SU-DHL-6 (cell line): ENCODE data around the gene SLC9A7.
A peak's percentile ranks its signal among the peaks of the same experiment; 100 is the strongest.

Experiments
- H2AFZ ChIP-seq: fragments of 200-600 bp; sonication (generic); 2 replicates; pipeline ENCODE4 v1.6.1; 2014; ENCODE audit warnings: low read depth, mild to moderate bottlenecking, moderate library complexity, mixed read lengths, antibody characterized with exemption, low read length; ENCODE audit not compliant: severe bottlenecking
- H3F3A ChIP-seq: fragments of 200-600 bp; shearing (Covaris generic); 2 replicates; pipeline ENCODE4 v1.6.0; 2016; ENCODE audit warnings: antibody characterized with exemption, mild to moderate bottlenecking; ENCODE audit not compliant: insufficient read depth
- H3K27ac ChIP-seq: fragments of 200-600 bp; sonication (generic); 2 replicates; pipeline ENCODE4 v1.5.1; 2016; ENCODE audit warnings: low read depth, mild to moderate bottlenecking, low read length, moderate library complexity, mixed read lengths
- H3K27me3 ChIP-seq: fragments of 200-600 bp; sonication (generic), shearing (Covaris generic); 2 replicates; pipeline ENCODE4 v1.6.0; 2014; ENCODE audit warnings: mild to moderate bottlenecking, low read length
- H3K36me3 ChIP-seq: fragments of 200-600 bp; sonication (generic); 2 replicates; pipeline ENCODE4 v1.6.1; 2014; ENCODE audit warnings: mild to moderate bottlenecking, low read length, mixed read lengths
- H3K4me2 ChIP-seq: fragments of 300-600, 200-600 bp; shearing (Covaris generic), sonication (generic); 2 replicates; pipeline ENCODE4 v1.6.0; 2014; ENCODE audit warnings: low read length, low read depth, mild to moderate bottlenecking; ENCODE audit not compliant: poor library complexity, severe bottlenecking
- H3K4me3 ChIP-seq: fragments of 200-600 bp; sonication (generic); 2 replicates; pipeline ENCODE4 v1.5.1; 2014; ENCODE audit warnings: antibody characterized with exemption, low read length, mild to moderate bottlenecking, mixed read lengths; ENCODE audit not compliant: insufficient read depth, poor library complexity, severe bottlenecking
- H3K79me2 ChIP-seq: fragments of 200-600 bp; sonication (generic); 2 replicates; pipeline ENCODE4 v1.6.1; 2014; ENCODE audit warnings: mild to moderate bottlenecking, low read length, moderate library complexity; ENCODE audit not compliant: insufficient read depth
- H3K9ac ChIP-seq: fragments of 200-600 bp; sonication (generic); 2 replicates; pipeline ENCODE4 v1.7.0; 2014; ENCODE audit warnings: mild to moderate bottlenecking, low read length
- H3K9me2 ChIP-seq: fragments of 200-600 bp; sonication (generic); replicated peaks from 2 replicates; pipeline ENCODE4 v1.6.1; 2014; ENCODE audit warnings: low read length; ENCODE audit not compliant: insufficient read depth
- H3K9me3 ChIP-seq: fragments of 200-600 bp; sonication (generic); 2 replicates; pipeline ENCODE4 v1.6.1; 2014; ENCODE audit warnings: low read length, mixed read lengths; ENCODE audit not compliant: insufficient read depth
- H4K20me1 ChIP-seq: fragments of 200-600 bp; sonication (generic); 2 replicates; pipeline ENCODE4 v1.6.1; 2014; ENCODE audit warnings: low read depth, mild to moderate bottlenecking, antibody characterized with exemption, low read length, moderate library complexity, mixed read lengths
- CTCF ChIP-seq: fragments of 200-600 bp; sonication (generic); IDR thresholded peaks from one replicate; pipeline ENCODE4 v1.5.1; 2017; ENCODE audit warnings: antibody characterized with exemption, mild to moderate bottlenecking, low read length, moderate library complexity; ENCODE audit not compliant: insufficient read depth, poor library complexity, severe bottlenecking
- EZH2phosphoT487 ChIP-seq: fragments of 200-600 bp; sonication (generic), shearing (Covaris generic); conservative IDR thresholded peaks from 2 replicates; pipeline ENCODE4 v1.6.1; 2018; ENCODE audit warnings: mild to moderate bottlenecking, antibody characterized with exemption, low read length, moderate library complexity, mixed read lengths

Gene SLC9A7

GRCh38 chrX:46575991-46576392 lies 182.9 kb downstream of the SLC9A7 start:
- H3K27me3 ChIP-seq = no peaks in the 10 kb centered on the region
- H3K27ac ChIP-seq = no peak overlapping the region
- H3K9me2 ChIP-seq = no peaks in the 10 kb centered on the region
- no peaks in the 10 kb centered on the region for H3K79me2 ChIP-seq
- peaks cover 11% of the 10 kb centered on the region; the same call in 1 of the 2 replicates for H3F3A ChIP-seq
- no peaks in the 10 kb centered on the region for H3K36me3 ChIP-seq
- no peak overlapping the region for H3K4me3 ChIP-seq
- no peak for TF ChIP-seq CTCF
- TF ChIP-seq EZH2phosphoT487 = no peak
- no peaks in the 10 kb centered on the region for H4K20me1 ChIP-seq
- H3K9me3 ChIP-seq = no peaks in the 10 kb centered on the region
- H2AFZ ChIP-seq = no peak overlapping the region
- peak overlapping the region; percentile 73 for H3K4me2 ChIP-seq
- no peak overlapping the region for H3K9ac ChIP-seq

GRCh38 chrX:46575586-46575985 lies 183.3 kb downstream of the SLC9A7 start:
- Histone ChIP-seq H4K20me1 (no peaks in the 10 kb centered on the region), H3F3A (peaks cover 11% of the 10 kb centered on the region; the same call in 1 of the 2 replicates), H3K9ac (peak overlapping the region; percentile 67; the same call in 1 of the 2 replicates), H3K79me2 (no peaks in the 10 kb centered on the region), H3K27ac (no peak overlapping the region), H3K36me3 (no peaks in the 10 kb centered on the region), H3K4me2 (peak overlapping the region; percentile 73), H3K4me3 (peak overlapping the region; percentile 32), H3K9me3 (no peaks in the 10 kb centered on the region), H3K27me3 (no peaks in the 10 kb centered on the region), H3K9me2 (no peaks in the 10 kb centered on the region), H2AFZ (no peak overlapping the region)
- TF ChIP-seq CTCF (no peak), EZH2phosphoT487 (no peak)

- Histone ChIP-seq H3K27ac (peak overlapping the region; percentile 31; the same call in 1 of the 2 replicates), H3K36me3 (no peaks in the 10 kb centered on the region), H3K4me2 (peak overlapping the region; percentile 73), H2AFZ (peak overlapping the region; percentile 77), H3K9me3 (no peaks in the 10 kb centered on the region), H3F3A (peaks cover 11% of the 10 kb centered on the region; the same call in 1 of the 2 replicates), H3K9ac (peak overlapping the region; percentile 67), H4K20me1 (no peaks in the 10 kb centered on the region), H3K9me2 (no peaks in the 10 kb centered on the region), H3K79me2 (no peaks in the 10 kb centered on the region), H3K27me3 (no peaks in the 10 kb centered on the region), H3K4me3 (peak overlapping the region; percentile 71)
- TF ChIP-seq EZH2phosphoT487 (no peak), CTCF (no peak)
Observed at GRCh38 chrX:46574774-46575381, 184.0 kb downstream of the SLC9A7 start.
